ENCODE measurements around the gene MS4A3.
"Not testable (repeated sequence)": the region's sequence is repeated elsewhere in the genome, so short reads cannot be mapped to it uniquely, and the experiment has no call there.

MS4A3 gene

DNA sequence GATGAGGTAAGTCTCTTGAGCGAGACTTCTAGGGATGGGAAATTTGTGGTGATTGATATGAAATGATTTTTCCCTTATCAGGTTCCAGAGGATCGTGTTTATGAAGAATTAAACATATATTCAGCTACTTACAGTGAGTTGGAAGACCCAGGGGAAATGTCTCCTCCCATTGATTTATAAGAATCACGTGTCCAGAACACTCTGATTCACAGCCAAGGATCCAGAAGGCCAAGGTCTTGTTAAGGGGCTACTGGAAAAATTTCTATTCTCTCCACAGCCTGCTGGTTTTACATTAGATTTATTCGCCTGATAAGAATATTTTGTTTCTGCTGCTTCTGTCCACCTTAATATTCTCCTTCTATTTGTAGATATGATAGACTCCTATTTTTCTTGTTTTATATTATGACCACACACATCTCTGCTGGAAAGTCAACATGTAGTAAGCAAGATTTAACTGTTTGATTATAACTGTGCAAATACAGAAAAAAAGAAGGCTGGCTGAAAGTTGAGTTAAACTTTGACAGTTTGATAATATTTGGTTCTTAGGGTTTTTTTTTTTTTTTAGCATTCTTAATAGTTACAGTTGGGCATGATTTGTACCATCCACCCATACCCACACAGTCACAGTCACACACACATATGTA is 39.1 kb downstream of the MS4A3 start:
- DNase-seq (ENCODE audit: low read depth): no peak

DNA sequence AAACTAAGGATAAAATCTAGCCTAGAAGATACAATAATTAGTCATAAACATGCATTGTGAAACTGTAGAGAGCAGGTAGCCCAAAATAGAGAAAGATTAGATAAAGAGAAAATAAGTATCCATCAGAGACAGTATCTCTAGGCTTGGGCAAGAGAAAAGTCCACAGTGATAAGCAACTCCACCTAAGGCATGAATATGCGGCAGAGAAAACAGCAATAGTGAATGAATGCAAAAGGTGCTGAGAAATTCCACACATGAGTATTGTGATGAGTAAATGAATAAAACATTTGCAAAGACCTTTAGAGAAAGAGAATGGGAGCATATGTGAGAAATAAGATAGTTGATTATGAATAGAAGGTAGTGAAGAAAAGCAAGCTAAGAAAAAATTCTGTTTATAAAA is 40.7 kb downstream of the MS4A3 start:
- DNase-seq (ENCODE audit: low read depth): no peak

DNA sequence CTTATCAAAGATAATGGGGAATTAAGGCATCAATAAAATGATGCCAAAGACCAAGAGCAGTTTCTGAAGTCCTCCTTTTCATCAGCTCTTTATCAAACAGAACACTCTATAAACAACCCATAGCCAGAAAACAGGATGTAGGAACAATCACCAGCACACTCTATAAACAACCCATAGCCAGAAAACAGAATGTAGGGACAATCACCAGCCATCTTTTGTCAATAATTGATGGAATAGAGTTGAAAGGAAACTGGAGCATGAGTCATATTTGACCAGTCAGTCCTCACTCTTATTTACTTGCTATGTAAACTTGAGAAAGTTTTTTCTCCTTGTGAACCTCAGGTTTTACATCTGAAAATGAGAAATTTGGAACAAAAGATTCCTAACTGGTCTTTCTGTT is 42.0 kb downstream of the MS4A3 start:
- DNase-seq (ENCODE audit: low read depth): no peak

DNA sequence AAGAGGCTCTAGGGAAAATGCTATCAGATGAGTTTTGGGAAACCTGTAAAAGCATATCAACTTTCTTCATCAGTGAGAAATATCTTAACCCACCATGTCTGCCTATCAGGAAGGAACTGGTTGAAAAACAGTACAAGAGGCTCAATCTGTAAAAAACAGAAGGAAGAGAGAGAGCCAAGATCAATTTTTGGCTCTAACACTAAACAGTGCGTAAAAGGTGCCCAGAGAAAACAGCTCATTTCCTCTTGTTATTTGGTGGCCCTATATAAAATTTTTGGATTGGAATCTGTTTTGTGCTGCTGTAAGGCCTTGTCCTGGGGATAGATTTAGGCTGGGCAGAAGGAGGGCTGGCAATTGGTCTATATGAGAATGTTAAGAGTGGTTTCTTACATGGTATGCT is 44.1 kb downstream of the MS4A3 start:
- no peak for DNase-seq (ENCODE audit: low read depth)

DNA sequence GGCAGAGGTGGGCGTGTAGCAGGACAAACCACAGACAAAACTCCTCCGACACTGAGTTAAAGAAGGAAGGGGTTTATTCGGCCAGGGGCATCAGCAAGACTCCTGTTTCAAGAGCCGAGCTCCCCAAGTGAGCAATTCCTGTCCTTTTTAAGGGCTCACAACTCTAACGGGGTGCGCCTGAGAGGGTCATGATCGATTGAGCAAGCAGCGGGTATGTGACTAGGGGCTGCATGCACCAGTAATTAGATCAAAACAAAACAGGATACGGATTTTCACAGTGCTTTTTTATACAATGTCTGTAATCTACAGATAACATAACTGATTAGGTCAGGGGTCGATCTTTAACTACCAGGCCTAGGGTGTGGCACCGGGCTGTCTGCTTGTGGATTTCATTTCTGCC is 44.9 kb downstream of the MS4A3 start:
- DNase-seq (ENCODE audit: low read depth): not testable (repeated sequence)

DNA sequence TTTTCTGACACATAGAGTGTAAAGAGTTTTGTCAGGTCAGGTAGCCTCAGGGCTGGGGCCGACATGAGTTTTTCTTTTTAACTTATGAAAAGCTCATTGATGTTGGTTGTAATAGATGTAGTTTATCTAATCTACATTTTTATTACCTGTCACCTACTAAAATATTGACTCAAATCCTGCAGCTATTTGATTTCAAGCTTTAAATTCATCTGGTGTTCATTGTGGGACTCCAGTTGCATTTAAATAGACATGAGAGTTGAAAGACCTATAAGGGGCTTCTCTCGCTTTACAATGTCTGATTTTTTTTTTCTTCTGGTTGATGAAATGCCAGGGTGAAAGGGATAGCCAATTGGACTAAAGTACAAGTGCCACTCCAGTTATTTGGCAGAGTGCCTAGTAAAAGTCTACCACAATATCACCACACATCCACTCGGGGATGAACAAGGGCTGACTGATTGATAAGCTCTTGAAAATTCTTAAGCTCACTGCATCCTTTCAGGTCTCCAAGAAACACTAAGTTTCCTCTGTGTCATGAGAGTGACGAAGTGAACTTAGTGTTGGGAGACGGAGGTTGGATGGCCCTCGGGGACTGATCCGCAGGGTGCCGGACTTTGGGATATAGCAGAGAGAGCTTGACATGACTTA is 48.1 kb downstream of the MS4A3 start:
- DNase-seq (ENCODE audit: low read depth): not testable (repeated sequence)

DNA sequence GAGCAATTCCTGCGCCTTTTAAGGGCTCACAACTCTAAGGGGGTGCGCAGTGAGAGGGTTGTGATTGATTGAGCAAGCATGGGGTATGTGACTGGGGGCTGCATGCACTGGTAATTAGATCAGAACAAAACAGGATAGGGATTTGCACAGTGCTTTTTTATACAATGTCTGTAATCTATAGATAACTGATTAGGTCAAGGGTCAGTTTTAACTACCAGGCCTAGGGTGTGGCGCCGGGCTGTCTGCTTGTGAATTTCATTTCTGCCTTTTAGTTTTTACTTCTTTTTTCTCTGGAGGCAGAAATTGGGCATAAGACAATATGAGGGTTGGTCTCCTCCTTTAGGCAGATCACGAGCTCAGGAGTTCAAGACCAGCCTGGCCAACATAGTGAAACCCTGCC is 52.2 kb downstream of the MS4A3 start:
- DNase-seq (ENCODE audit: low read depth): not testable (repeated sequence)

DNA sequence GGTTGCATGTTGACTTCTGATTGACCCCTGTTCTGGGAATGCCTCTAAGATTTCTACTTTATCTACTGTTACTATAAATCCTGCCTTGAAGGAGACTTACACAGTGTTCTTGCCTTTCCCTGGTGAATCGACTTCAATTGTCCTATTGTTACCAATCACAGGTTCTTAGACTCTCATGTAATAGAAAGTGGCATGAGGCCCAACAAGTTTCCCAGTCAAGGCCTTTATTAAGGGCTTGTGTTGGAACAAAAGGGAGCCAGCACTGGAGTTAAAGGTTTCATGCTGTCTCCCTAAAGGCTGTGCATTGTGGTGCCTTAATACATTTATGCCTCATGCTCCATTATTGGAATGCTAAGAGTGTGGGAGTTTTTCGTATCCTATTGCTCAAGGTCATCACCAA is 55.3 kb downstream of the MS4A3 start:
- DNase-seq (ENCODE audit: low read depth): no peak

DNA sequence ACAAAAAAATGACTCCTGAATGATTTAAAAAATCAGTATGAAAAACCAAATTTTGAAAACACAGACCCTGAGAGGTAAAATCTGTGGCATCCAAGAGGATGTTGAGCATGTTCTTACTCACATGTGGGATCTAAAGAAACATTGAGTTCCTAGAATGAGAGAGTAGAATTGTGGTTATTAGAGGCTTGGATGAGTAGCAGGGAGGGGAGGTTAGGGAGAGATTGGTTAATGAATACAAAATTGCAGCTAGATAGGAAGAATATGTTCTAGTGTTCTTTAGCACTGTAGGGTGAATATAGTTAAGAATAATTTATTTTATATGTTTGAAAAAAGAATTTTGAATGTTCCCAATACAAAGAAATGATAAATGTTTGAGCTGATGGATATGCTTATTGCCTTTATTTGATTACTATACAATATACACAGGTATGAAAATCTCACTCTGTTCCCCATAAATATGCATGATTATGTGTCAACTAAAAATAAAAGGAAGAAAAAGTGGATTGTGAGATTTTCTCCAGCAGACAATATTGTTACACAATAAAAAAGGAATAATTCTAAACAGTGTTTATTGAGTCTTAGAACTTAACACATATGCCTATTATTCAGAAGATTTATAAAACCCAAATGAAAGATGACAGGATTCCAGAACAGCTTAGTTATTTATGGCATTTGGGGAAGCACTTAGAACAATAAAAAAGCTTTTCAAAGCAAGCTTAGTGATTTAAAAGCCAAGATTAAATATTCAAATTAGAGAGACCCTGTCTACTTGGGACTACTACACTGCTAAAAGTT is 60.7 kb downstream of the MS4A3 start:
- DNase-seq (ENCODE audit: low read depth): no peak

DNA sequence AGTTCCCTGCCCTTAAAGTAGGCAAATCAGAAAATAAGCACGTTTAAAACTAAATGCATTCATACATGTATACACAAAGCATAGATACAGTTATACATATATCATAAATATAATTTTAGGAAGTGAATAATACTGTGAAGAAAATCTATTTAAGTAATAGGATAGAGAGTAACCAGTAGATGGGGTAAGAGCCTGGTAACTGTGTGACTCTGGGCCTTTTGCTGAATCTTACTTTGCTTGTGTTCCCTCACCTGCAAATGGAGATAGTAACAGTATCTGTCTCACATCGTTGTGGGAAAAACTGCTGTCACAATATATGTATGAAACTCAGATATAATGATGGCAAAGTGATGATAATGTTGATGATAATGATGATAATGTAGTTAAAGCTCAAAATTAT is 61.9 kb downstream of the MS4A3 start:
- DNase-seq (ENCODE audit: low read depth): no peak

DNA sequence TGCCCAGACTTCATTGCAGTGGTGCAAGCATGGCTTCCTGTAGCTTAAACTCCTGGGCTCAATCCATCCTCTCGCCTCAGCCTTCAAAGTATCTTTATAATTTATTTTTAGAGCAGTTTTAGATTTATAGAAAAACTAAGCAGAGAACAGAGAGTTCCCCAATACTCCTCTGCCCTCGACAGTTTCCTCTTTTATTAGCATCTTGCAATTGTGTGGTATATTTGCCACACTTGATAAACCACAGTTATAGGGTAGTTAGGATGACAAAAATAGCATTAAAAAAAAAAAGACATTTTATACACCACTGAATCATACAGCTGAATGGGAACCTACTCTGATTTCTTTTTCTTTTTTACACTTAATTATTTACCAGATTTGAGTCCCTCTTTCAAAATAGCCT is 63.2 kb downstream of the MS4A3 start:
- DNase-seq (ENCODE audit: low read depth): no peak

All from stromal cell of bone marrow (primary cell).